Right forelimb (tissue), 1 donor: ENCODE results near the gene CTXN3.

Experiments
- DNase-seq: peaks from one replicate; pipeline ENCODE4 v3.0.0-alpha.2; 2018

Gene CTXN3

DNA sequence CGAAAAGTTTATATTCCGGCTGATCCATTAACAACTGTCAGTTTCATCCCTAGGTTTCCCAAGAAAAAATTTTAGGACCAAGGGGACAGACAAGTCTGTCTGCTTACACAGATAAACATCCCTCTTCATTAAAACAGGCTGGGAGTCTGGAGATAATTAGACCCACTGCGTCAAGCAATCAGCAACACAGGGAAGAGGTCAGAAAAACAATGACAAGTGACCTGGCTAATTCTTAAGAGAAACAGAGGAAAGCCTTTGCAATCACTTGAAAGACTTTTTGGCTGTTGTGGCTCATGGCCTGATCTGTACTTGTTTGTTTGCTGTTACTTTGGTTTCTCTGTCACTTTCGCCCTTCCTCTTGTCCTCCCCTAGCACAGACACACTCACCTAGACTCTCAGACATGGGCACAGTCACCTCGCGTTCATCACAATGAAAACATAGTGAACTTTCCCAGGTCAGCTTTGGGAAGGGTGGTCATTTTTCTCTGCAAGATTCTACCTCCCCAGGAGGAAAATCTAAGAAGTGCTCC, 51.4 kb downstream of the CTXN3 start:
- DNase-seq, result no peak

DNA sequence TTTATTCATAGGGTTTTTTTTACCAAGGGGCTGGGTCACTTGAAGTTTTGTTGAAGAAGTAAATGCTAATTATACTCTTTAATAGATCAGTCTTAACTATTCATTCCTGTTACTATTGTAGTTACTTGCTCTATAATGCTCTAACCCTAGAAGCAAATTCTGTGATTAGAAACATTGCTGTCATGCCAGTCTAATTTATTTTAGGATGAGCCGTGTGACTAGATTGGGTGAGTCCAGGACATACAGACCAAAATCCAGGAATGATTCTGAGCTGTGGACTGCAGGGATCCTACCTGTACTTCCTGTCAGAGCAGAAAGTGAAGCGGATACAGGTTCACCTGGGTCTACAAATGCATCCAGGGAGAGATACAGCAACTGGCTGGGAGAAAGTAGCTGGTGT, 53.6 kb downstream of the CTXN3 start:
- no peak for DNase-seq

DNA sequence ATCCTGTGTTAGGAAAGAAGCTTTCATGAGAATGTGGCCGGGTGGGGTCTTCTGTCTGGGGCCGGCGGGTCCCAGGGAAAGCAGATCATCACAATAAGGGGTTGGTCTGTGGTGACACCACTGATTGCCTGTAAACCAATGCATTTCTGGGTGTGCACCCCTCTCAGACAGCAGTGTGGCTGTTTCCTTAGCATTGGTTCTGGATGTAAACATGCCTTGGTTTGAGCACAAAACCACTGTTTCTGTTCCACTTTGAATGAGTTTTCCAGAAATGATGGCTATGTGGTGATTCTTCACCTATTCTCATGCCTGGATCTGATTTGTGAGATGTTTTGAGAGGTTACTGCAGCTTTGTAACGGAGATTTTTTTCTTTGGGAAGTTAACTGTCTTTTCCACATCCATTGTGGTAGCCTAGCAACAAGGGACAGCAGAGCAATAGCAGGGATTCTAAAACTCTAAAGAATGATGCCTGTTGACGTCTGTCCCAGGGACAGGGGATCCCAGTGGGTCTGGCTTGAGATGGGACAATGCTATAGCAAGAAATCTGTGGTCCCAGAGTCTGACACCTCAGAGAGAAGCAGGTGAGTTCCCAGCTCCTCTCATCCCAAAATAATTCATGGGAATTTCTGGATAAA, 54.2 kb downstream of the CTXN3 start, which contains the start of gene CCDC192:
CCDC192 (plus strand) TSS at position 466 of the 636 bp plus-strand sequence; CDS start at position 521, 55 bp downstream.
- DNase-seq, result no peak

GRCh38 chr5:127705120-127705892, 56.4 kb downstream of the CTXN3 start:
- DNase-seq, result no peak

DNA sequence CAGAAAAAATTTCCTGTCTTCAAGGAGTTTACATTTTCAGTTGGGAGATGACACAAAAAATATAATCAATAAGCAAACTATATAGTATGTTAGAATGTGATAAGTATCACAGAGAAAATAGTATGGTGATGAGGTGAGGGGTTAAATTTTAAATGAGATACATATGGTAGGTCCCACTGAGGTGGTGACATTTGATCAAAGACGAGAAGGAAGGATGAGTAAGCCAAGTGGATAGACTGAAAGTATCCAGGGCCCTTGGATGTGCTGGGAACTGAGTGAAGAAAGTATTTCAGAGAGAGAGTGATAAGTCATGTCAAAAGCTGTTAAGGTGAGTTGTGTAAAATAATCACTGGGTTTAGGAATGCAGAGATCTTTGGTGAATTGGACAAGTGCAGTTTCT, 57.8 kb downstream of the CTXN3 start:
- no peak for DNase-seq

GRCh38 chr5:127707209-127707608, 58.3 kb downstream of the CTXN3 start:
- no peak for DNase-seq
